ENCODE measurements around the gene TBCK.
"Not testable (repeated sequence)": the region's sequence is repeated elsewhere in the genome, so short reads cannot be mapped to it uniquely, and the experiment has no call there.

The TBCK gene

DNA sequence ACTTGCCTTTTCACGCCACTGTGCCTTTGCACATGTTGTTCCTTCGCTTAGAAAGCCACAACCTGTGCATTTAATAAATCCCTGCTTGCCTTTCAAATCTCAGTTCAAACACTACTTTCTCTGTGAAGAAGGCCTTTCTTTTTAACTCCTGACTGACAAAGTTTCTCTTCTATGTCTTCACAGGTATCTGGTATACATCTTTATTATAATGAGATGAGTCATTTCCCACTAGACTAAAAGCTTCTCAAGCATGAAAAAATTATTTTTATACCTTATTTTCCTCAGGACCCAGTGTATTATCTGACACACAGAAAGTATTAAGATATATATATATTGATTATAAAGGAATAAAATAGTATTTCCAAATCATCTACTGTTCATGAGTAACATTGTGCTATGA lies 189.9 kb downstream of the TBCK start:
- TF ChIP-seq, protein P1, sequence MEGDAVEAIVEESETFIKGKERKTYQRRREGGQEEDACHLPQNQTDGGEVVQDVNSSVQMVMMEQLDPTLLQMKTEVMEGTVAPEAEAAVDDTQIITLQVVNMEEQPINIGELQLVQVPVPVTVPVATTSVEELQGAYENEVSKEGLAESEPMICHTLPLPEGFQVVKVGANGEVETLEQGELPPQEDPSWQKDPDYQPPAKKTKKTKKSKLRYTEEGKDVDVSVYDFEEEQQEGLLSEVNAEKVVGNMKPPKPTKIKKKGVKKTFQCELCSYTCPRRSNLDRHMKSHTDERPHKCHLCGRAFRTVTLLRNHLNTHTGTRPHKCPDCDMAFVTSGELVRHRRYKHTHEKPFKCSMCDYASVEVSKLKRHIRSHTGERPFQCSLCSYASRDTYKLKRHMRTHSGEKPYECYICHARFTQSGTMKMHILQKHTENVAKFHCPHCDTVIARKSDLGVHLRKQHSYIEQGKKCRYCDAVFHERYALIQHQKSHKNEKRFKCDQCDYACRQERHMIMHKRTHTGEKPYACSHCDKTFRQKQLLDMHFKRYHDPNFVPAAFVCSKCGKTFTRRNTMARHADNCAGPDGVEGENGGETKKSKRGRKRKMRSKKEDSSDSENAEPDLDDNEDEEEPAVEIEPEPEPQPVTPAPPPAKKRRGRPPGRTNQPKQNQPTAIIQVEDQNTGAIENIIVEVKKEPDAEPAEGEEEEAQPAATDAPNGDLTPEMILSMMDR (conservative IDR thresholded peaks at IDR 0.05; ENCODE audit: control insufficient read depth, insufficient read depth, low read depth, low read length), result no peak
- H3K4me3 ChIP-seq (ENCODE audit: control insufficient read depth, low read depth, low read length), result no peak overlapping the region
- no peak for DNase-seq (ENCODE audit: low read depth)

GRCh38 chr4:106119949-106120555 lies 196.0 kb downstream of the TBCK start:
- DNase-seq (ENCODE audit: low read depth); H3K4me3 ChIP-seq (ENCODE audit: control insufficient read depth, low read depth, low read length): not testable (repeated sequence)

- TF ChIP-seq, protein P1 (conservative IDR thresholded peaks at IDR 0.05; ENCODE audit: control insufficient read depth, insufficient read depth, low read depth, low read length), result no peak
- no peak overlapping the region for H3K4me3 ChIP-seq (ENCODE audit: control insufficient read depth, low read depth, low read length)
- DNase-seq (ENCODE audit: low read depth), result no peak
Measured at GRCh38 chr4:106116025-106116424, 200.0 kb downstream of the TBCK start.

- no peak overlapping the region for H3K4me3 ChIP-seq (ENCODE audit: control insufficient read depth, low read depth, low read length)
- no peak for DNase-seq (ENCODE audit: low read depth)
- TF ChIP-seq, protein P1 (conservative IDR thresholded peaks at IDR 0.05; ENCODE audit: control insufficient read depth, insufficient read depth, low read depth, low read length), result no peak
Measured at GRCh38 chr4:106114270-106114669, 201.7 kb downstream of the TBCK start.

- not testable (repeated sequence) for H3K4me3 ChIP-seq (ENCODE audit: control insufficient read depth, low read depth, low read length)
Measured at GRCh38 chr4:106111778-106112469, 204.1 kb downstream of the TBCK start.

GRCh38 chr4:106109929-106110328 lies 206.1 kb downstream of the TBCK start:
- TF ChIP-seq, protein P1 (conservative IDR thresholded peaks at IDR 0.05; ENCODE audit: control insufficient read depth, insufficient read depth, low read depth, low read length), result no peak

More at GRCh38 chr4:106111778-106112469, 204.1 kb downstream of the TBCK start:
- not testable (repeated sequence) for DNase-seq (ENCODE audit: low read depth)

DNA sequence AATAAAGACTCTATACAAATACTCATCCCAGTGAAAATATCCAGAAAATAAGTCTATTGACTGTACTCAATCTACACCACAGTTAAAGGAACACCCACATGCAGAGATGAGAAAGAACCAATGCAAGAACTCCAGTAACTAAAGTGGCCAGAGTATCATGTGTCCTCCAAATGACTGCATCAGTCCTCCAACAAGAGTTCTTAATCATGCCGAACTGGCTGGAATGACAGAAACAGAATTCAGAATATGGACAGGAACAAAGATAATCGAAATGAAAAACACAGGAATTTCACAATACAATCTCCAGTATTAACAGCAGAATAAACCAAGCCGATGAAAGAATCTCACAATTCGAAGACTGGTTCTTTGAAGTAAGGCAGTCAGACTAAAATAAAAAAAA lies 210.3 kb downstream of the TBCK start:
- no peak overlapping the region for H3K4me3 ChIP-seq (ENCODE audit: control insufficient read depth, low read depth, low read length)
- TF ChIP-seq, protein P1 (conservative IDR thresholded peaks at IDR 0.05; ENCODE audit: control insufficient read depth, insufficient read depth, low read depth, low read length), result no peak
- no peak for DNase-seq (ENCODE audit: low read depth)

More at GRCh38 chr4:106109929-106110328, 206.1 kb downstream of the TBCK start:
- DNase-seq (ENCODE audit: low read depth), result no peak
- no peak overlapping the region for H3K4me3 ChIP-seq (ENCODE audit: control insufficient read depth, low read depth, low read length)

Measured in fibroblast of mammary gland (primary cell).